ENCODE results near the gene LRRC58. TPM values are rescaled to one million over a fixed set of nuclear protein-coding genes. Genes with fewer than 3 reads are reported as not detected.
"Not testable (repeated sequence)": the region's sequence is repeated elsewhere in the genome, so short reads cannot be mapped to it uniquely, and the experiment has no call there.

The LRRC58 gene
- polyA plus RNA-seq, 4 donors = 32.5 to 37.4 (median 36.6) TPM

DNA sequence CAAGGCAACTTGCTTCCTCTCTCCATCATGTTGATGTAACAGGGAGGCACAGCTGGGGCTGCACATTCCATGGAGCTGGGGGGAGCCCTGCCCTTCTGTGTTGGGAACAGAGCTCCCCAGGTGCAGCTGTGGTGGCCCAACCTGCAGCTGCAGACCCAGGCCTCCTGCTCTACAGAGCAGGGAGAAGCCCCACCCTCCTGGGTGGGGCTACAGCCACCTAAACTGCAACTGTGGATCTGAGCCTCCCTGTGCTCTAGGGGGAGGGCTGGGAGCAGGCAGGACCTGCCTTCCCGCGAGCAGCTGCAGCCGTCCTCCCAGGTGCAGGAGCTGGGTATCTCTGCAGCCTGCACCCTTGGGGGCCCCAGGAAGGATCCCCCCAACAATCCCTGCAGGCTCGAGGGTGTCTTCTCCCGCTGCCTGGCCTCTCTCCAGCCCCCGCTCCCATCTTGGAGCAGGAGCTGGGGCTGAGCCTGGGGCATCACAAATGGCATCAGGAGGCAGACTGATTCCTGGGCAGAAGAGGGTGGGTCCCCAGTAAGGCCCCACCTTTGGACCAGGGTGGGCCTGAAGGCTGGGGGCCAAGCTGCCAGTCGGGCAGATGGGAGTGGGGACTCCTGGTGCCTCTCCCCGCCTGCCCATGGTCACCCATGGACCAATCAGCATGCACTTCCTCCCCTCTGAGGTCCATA is 7.4 kb downstream of the LRRC58 start:
- no peak for DNase-seq (ENCODE audit: low read depth in 4 of 4, low spot score in 3 of 4)

DNA sequence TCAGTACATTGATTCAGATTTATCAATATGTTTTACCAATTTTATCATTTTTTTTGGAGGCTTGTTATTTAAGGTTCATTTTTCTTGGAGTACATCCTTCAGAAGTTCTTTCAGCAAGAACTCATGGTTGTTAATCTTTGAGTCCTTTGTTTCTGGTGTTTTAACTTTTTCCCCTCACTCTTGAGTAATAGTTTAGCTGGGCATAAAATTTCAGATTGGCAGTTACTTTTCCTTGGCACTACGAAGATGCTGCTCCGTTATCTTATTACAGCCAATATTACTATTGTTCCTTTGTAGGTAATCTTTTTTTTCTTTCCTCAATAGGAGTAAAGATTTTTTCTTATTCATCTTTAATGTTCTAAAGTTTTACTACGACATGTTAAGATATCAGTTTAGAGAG is 9.8 kb downstream of the LRRC58 start:
- no peak for DNase-seq (ENCODE audit: low read depth in 4 of 4, low spot score in 3 of 4)

DNA sequence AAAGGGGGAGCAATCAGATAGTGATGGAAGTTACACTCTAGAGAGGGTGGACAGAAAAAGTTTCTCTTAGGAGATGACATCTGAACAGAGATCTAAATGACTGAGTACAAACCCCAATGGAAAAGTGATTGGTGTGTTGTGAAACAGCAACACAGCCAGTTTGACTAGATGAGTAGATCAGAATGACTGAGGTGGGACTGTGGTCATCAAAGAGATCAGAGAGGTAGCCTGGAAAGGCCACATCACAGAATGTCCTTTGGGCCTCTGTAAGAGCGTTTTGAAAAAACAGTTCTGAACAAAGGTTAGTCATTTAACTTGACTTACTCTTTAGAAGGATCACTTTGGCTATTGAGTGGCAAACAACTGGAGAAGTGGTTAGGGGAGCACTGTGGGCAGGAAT is 10.6 kb downstream of the LRRC58 start:
- DNase-seq (ENCODE audit: low read depth in 4 of 4, low spot score in 3 of 4) = no peak

DNA sequence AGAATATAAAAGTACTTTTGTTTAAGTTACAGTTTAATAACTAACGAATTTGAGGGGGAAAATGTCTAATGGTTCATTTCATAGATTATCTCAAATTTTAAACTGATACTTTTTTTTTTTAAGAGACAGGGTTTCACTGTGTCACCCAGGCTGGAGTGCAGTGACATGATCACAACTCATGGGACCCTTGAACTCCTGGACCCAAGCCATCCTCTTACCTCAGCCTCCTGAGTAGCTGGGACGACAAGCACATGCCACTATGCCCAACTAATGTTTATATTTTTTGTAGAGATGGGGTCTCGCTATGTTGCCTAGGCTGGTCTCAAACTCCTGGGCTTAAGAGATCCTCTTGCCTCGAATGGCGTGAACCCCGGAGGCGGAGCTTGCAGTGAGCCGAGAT is 16.5 kb downstream of the LRRC58 start:
- no peak for DNase-seq (ENCODE audit: low read depth in 4 of 4, low spot score in 3 of 4)

DNA sequence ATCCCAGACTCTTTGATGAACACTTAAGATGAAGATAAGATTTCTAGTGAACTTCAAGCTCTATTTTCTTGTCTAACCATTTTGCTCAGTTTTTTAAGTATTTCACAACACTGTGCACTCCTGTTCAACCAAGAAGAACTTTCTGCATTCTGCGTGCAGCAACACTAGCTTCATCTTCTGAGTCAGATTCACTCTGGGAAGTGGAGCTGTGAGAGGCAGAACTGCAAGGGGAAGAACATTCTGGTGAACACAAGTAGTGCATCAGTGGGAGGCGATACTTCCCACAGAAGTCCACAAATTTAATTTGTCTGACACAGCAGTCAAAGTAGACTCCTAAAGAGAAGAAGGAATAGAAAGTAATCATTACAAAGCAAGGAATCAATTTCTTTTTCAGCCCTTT is 18.1 kb downstream of the LRRC58 start:
- no peak for DNase-seq (ENCODE audit: low read depth in 4 of 4, low spot score in 3 of 4)

DNA sequence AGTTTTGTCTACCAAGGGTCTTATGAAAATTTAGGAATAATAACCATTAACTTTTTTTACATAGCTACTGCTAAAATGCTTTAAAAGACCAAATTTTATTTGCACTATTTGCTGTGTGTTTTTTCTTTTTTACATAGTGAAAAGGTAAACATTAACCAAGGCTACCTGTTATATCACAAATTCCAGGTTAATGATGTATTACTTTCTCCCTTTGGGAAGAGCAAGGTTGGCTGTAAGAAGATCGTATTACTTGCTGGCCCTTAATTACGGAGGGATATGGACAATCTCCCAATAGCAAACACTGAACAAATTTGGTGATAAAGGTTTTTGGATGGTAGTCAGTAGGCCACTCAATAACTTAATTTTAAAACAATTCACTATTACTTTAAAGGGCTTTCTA is 22.4 kb downstream of the LRRC58 start:
- no peak for DNase-seq (ENCODE audit: low read depth in 4 of 4, low spot score in 3 of 4)

DNA sequence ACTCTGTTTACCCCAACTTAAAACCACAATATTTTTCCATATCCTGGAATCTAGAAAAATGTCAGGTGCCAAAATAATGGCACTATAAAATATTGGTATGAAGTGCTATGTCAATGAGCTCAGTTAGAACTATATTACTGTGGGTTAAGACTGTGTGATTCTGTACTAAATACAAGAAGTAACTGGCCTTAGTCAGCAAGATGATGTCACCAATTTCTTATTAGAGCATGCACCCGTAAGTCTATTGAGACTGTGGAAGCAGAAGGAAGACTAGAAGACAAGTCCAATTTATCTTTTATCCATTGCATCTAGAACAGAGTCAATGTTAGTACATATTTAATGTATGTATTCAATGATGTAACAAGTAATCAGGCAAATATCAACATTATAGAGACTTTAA is 25.0 kb downstream of the LRRC58 start:
- DNase-seq (ENCODE audit: low read depth in 4 of 4, low spot score in 3 of 4) = no peak

DNA sequence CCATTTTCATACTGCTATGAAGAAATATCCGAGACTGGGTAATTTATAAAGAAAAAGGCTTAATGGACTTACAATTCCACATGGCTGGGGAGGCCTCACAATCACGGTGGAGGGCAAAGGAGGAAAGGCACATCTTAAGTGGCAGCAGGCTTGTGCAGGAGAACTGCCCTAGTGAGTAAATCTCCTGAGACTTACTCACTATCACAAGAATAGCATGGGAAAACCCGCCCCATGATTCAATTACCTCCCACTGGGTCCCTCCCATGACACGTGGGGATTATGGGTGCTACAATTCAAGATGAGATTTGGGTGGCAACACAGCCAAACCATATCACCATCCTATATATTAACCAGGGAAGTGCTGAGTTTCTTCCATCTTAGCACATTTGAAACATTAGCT is 25.4 kb downstream of the LRRC58 start:
- not testable (repeated sequence) for DNase-seq (ENCODE audit: low read depth in 4 of 4, low spot score in 3 of 4)

DNA sequence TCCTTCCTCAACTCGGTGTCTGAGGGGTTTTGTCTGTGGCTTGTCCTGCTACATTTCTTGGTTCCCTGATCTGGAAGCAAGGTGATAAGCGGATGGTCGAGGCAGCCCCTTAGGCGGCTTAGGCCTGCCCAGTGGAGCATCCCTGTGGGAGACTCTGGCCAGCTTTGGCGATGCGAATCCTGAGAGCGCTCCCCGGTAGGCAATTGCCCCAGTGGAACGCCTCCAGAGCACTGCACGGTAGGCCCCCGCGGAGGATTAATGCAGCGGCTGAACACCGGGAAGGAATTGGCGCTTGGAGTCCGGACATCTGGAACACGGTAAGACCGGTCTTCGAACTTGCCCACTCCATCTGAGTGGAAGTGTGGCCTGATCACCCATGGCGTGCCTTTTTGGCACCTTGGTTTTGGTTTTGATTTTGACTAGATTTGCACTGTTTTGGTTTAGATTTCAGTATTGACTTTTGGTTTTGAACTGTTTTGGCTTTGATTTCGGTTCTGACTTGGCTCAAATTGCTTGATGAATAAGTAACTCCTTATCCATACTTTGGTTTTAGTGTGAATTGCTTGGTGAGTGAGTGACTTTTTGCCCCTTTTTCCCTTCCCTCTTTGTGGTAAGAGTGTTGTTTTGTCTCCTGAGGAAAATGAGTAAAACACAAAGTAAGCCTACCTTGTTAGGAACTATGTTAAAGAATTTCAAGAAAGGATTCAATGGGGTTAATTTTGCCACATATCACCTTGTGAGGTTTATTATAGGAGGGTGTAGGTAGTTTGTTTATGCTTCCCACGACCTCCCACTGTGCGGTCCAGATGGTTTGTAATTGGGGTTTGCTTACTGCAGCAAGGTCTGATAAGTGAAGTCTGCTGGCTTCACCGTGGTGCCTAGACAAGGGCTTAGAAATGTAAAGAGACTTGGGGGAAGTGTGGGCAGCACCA is 37.0 kb downstream of the LRRC58 start:
- DNase-seq (ENCODE audit: low read depth in 4 of 4, low spot score in 3 of 4) = no peak

DNA sequence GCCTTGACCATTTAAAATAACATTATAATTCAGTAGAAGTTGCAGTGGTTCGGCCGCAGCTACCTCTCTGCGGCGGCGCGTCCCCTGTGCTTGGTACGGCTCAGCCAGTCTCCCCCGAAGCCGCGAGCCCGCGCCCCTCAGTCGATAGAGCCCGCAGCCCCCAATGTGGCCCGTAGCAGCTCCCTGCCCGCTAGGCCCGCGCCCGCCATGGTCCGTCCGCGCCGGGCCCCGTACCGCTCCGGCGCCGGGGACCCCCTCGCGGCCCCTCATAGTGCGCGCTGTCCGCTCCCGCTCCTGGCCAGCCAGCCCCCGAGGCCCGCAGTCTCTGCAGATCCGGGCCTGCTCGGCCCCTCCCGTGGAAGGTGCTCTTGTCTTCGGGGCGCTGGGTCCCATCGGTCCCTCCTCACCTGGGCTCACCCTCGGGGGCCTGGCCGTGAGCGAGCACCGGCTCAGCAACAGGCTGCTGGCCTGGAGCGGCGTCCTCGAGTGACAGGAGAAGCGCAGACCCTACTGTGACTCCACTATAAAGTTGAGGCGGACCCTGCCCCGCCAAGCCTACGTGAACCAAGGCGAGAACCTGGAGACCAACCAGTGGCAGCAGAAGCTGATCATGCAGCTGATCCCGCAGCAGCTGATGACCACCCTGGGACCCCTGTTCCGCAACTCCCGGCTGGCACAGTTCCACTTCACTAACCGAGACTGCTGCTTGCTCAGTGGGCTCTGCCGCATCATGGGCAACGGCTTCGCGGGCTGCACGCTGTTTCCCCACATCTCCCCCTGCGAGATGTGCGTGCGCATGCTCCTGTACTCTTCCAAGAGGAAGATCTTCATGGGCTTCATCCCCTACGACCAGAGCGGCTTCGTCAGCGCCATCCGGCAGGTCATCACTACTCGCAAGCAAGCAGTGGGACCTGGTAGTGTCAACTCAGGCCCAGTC is 42.4 kb downstream of the LRRC58 start:
- no peak for DNase-seq (ENCODE audit: low read depth in 4 of 4, low spot score in 3 of 4)

DNA sequence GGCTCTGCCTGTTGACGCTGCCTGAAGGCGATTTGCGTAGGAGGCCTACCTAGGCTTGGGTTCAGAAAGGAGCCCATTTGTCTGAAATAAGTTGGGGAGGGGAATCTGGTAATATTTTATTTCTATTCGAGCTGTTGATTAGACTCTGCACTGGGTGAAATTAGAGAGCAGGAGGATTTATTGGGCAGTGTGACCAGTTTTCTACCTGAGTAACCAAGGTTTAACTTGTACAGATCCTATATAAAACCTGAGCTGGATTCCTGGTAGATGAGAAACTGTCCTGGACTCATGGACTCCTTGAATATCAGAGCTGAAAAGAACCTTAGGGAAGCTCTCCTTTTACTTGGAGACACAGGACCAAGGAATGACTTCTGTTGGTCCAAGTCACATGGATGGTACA is 44.5 kb downstream of the LRRC58 start:
- peak in 2 of 4 donors; percentile 33 to 56 for DNase-seq (ENCODE audit: low read depth in 4 of 4, low spot score in 3 of 4)

DNA sequence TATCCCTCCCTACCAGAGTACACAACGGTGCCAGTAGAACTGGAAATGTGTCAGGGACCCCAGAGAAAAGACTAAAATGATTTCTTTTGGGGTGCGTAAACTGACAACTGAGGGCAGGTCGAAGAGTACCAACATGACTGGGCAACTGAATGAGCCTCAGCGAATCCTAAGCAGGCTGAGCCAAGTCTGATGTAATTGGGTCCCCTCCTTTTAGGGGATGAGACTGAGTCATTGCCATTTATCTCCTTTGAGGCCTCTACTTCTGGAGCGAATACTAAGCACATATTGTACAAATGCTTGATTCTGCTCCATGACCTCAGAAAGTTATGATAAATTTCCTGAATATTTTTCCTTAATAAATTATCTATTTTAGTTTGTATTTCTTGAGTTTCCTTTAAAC is 46.8 kb downstream of the LRRC58 start:
- DNase-seq (ENCODE audit: low read depth in 4 of 4, low spot score in 3 of 4) = no peak

DNA sequence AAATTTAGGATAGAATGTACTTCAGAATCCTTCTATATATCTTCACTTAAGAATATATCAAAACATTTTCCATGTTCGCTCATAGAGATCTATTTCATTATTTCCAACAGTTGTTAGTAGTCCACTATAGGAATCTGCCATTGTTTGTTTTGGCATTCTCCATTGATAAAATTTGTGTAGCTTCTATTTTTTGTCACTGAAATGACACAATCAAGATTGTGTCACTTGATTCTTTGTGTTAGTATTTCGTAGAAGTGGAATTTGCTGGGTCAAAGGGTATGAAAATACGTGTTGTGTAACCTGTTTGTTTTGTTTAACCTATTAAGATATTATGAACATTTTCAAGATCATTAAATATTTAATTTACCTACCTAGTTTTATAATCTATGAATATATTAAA is 48.2 kb downstream of the LRRC58 start:
- no peak for DNase-seq (ENCODE audit: low read depth in 4 of 4, low spot score in 3 of 4)

DNA sequence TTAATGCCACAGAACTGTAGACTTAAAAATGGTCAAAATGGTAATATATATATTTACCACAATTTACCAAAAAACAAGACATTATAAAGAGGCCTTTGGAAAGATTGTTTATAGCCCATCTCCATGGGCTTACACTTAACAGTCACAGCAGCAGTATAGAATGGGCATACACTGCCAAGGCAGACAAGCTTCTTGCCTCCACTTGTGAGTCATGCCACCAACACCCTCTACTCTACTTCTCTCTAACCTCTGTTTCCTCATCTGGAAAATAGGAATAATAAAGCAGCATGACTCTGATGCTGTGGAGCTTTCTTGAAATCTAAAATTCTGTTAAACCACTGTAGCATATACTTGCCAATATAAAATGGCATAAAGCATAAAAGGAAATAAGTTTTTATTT is 49.8 kb downstream of the LRRC58 start:
- no peak for DNase-seq (ENCODE audit: low read depth in 4 of 4, low spot score in 3 of 4)

DNA sequence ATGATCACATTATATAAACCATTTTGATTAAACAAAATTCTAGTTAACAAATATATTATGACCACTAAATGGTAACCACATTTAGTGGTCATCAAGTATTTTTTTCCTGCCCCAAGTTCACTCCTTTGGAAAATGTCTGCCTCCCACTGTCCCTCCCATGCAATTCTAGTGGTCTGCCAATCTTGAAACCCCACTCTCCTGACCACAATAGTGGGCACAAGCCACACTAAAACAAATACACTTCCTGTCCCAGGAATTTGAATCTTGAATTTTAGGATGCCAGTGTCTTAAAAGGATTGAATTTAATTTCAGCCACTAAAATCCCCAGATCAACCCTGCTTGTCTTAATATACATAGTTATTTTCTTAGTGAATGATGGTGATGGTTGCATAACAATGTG is 50.2 kb downstream of the LRRC58 start:
- DNase-seq (ENCODE audit: low read depth in 4 of 4, low spot score in 3 of 4) = no peak

DNA sequence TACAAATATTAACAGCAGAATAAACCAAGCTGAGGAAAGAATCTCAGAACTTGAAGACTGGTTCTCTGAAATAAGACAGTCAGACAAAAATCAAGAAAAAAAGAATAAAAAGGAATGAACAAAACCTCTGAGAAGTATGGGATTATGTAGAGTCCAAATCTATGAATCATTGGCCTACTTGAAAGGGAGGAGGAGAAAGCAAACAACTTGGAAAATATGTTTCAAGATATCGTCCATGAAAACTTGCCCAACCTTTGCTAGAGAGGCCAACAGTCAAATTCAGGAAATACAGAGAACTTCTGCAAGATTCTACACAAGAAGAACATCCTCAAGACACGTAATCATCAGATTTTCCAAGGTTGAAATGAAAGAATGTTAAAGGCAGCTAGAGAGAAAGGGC is 57.6 kb downstream of the LRRC58 start:
- DNase-seq (ENCODE audit: low read depth in 4 of 4, low spot score in 3 of 4) = not testable (repeated sequence)

DNA sequence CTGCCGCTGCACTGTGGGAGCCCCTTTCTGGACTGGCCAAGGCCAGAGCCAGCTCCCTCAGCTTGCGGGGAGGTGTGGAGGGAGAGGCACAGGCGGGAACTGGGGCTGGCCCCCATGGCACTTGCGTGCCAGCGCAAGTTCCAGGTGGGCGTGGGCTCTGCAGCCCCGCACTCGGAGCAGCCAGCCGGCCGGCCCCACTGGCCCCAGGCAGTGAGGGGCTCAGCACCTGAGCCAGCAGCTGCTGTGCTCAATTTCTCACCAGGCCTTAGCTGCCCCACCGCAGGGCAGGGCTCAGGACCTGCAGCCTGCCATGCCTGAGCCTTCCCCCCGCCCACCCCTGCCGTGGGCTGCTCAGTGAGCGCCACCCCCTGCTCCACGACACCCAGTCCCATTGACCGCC is 59.5 kb downstream of the LRRC58 start:
- no peak for DNase-seq (ENCODE audit: low read depth in 4 of 4, low spot score in 3 of 4)

DNA sequence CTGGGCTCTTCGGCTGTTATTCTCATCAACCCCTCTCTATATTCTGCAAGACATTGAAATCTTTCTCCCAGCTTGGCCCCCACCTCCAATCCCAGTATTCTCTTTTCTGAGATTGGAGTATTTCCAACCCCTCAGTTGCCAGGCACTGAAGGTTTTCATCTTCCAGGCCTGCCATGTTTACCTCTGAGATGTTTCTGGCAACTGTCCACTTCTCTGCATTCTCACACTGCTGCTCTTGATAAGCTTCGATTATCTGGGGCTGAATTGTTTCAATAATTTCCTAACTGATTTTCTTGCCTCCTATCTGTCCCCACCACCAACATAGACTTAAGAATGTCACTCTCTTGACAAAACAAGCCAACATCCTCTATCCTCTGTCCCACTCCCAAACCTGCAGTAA is 62.7 kb downstream of the LRRC58 start:
- DNase-seq (ENCODE audit: low read depth in 4 of 4, low spot score in 3 of 4) = no peak

DNA sequence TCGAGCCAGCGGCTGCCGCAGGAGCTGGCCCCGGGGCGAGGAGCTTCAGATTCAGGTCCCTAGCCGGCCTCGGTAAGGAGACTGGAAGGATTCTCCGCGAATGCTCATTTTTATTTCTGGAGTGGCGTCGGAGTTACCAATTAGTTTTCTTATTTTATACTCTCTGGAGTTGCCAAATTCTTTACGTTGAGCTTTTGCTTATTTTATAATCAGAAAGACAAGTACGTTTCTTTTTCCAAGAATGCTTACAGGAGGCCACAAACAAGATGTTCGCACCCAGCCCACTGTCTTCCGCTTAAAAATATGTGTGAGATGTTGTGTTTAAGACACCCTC is 63.7 kb downstream of the LRRC58 start:
- no peak for DNase-seq (ENCODE audit: low read depth in 4 of 4, low spot score in 3 of 4)

DNA sequence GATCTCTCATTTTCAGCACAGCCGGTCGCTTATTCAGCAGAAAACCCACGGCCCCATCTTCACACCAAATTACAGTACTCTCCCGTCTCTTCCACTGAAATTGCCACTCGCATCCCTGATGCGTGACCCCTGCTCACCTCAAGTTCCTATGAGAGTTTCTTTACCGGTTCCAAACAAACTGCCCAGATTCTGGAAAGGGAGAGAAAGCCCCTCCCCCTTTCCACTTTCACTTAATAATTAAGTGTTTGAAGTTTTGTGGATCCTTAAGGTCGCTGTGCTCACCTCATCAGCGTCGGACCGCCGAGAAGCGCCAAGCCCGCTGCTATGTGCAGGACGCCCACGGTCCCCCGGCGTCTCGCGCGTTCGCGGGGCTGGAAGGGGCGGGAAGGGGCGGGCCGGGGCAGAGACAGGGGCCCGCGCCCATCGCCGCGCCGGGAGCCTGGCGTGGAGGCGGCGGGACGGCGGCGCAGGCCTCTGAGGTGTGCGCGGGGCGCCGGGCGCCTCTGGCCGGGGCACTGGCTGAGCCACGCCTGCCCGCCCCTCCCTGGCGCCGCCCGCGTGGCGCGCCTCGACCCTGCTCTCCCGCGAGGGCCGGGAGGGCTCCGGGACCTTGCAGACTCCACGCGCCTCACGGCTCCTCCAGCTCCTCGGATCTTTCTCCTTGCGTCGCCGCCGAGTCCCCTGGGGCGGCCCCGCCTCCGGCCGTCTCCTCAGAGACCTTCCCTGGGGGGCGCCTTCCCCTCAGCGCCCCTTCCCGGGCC is 64.2 kb downstream of the LRRC58 start, which contains the start of gene GPR156:
TSS of gene GPR156 (minus strand) at position 476 of the 761 bp plus-strand sequence. CDS start 41,124 bp downstream, outside the sequence.
- DNase-seq (ENCODE audit: low read depth in 4 of 4, low spot score in 3 of 4) = no peak
